Epithelial cell of alveolus of lung (primary cell): Measurements from ENCODE around the gene TXNDC2. TPM values are rescaled to one million over a fixed set of nuclear protein-coding genes. Genes with fewer than 3 reads are reported as not detected.

Experiments used
- total RNA-seq: library from RNA; depleted of rRNA; stranded (reverse); fragments of >200 nt; gene quantifications from 2 replicates; pipeline ENCODE4 v1.2.1, GENCODE V29; 2015

TXNDC2 gene
- total RNA-seq: 0.64 TPM in 1 of 2 replicates, not detected in the other

DNA sequence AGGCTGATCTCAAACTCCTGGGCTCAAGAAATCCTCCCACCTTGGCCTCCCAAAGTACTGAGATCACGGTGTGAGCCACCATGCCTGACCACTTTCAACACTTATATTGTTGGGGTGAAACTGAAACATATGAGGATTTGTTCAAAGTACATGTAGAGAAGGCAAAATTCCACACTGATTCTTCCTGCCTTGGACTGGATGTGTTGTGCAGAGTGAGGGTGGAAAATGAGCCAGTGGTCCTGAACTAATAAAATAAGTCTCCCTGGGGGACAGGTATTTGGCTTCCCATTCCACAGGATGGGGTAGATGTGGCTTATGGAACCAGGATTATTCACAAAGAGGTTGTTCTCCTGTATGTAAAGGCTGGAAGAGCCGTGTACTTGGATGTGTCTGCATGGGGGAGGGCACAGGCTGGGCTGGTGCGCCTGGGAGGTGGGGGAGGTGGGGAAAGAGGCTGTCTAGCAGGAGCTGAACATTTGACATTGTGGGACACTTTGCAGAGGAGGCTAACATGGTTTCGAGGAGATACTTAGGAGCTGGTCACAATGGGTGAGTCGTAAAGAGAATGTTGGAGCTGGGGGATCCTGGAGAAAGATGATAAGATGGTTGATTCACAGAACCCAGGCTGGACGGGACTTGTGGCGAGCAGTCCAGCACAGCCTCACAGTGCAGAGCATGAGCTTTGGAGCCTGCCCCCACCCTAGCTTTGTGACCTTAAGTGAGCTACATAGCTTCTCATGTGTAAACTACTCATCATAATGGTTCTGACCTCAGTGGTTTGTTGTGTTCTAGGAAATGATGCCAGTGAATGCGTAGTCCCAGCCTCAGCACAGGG is at the start of gene TXNDC2:
Gene TXNDC2, plus strand, starts transcription at position 804 of the 835 bp plus-strand sequence. CDS start 708 bp downstream, outside the sequence.

DNA sequence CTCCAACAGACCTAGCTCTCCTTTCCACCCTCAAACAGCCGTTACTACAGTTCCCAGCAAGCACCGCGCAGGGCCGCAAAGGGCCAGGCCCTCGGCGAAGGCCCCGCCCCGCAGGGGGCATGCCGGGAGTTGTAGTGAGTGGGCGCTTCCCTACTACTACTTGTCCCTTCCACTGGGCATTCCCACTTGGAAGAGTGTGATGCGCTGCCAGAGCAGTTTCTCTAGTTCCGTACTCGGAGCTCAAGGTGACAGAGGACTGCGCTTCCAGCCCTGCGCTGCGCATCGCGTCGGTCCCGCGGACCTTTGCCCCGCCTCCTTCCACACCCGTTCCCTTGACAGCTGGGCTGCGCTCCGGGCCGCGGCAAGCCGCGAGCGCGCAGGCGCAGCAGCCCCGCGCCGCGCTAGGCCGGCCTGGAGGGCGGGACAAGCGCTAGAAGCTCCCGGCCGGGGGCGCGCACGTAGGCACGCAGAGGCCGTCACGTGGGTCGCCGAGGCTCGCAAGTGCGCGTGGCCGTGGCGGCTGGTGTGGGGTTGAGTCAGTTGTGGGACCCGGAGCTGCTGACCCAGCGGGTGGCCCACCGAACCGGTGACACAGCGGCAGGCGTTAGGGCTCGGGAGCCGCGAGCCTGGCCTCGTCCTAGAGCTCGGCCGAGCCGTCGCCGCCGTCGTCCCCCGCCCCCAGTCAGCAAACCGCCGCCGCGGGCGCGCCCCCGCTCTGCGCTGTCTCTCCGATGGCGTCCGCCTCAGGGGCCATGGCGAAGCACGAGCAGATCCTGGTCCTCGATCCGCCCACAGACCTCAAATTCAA is 28.0 kb downstream of the TXNDC2 start, which contains the start of gene VAPA:
Gene VAPA, plus strand, starts transcription at position 491 of the 808 bp plus-strand sequence. Its CDS starts 241 bp downstream, at position 732.

Other genes starting within 250 kb of the TXNDC2 start
- 18.9 and 47.7 TPM in 2 replicates for gene RAB31, start 177.7 kb upstream of the TXNDC2 start, total RNA-seq
- gene VAPA, start 28.0 kb downstream of the TXNDC2 start, total RNA-seq: 171 and 242 TPM in 2 replicates